ENCODE measurements around the gene MYL7. TPM values are rescaled to one million over a fixed set of nuclear protein-coding genes. Genes with fewer than 3 reads are reported as not detected.

Gene MYL7
- total and polyA plus RNA-seq, 2 donors (not counting 3 experiments of a cell fraction or from before 2014, with no cell fraction given) = not detected

DNA sequence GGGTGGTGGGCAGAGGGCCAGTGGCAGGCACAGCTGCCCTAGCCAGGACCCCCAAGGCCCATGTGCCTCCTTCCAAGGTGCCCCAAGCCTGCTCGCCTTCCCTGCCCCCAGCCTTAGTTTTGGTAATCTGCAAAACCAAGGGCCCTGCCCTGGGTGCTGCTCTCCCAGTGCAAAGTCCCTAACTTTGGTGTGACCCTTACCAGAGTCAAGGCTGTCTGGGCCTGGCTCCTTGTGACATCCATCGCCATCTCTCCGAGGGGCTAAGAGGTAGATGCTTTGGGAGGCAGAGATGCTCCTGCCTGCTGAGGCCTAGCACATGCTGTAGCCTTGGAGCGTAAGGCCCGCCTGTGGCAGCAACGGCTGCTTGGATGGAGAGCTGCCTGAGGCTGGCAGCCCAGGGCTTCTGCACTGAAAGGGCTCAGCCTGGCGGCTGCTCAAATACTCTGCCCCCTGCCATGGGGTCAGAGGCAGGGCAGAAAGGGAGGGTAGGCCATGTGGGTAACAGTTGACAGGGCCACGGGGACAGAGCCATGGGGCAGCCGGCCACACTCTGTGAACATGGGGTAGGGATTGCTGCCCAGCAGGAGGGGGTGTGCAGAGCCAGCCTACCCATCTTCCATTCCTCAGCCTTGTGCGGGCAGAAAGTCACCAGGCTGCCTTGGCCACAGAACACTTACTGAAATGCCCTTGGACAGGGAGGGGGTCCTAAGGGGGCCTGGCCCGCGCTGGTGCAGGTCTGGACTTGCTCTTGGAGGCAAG lies 17.9 kb upstream of the MYL7 start:
- Histone ChIP-seq H2AFZ (ENCODE audit: low read depth, low read length) (no peak overlapping the region), H3K79me2 (ENCODE audit: control insufficient read depth, insufficient read depth, low read length) (no peaks in the 10 kb centered on the region)
- POLR2A ChIA-PET = no interaction called here

More for the DNA sequence above, 17.9 kb upstream of the MYL7 start:
- Histone ChIP-seq H3K9me1 (replicated peaks; ENCODE audit: control insufficient read depth, extremely low read depth, insufficient read depth, low read length) (no peaks in the 10 kb centered on the region), H3K9me3 (replicated peaks; ENCODE audit: control insufficient read depth, insufficient read depth, low read length) (no peaks in the 10 kb centered on the region), H3K9ac (replicated peaks; ENCODE audit: extremely low read depth, insufficient read depth, low read length) (no peak overlapping the region), H3K4me2 (ENCODE audit: insufficient read depth, low read length) (no peak overlapping the region), H3K27ac (ENCODE audit: insufficient read depth, low read depth, low read length) (no peak overlapping the region), H3K27me3 (ENCODE audit: control insufficient read depth in 2 of 2, insufficient read depth in 2 of 2, low read length in 2 of 2) (peaks cover 13 to 19% of the 10 kb centered on the region in 2 experiments), H3K4me3 (replicated peaks in 1 of 3; ENCODE audit: insufficient read depth in 1 of 3, low read depth in 1 of 3, low read length in 3 of 3) (no peak overlapping the region), H3K36me3 (ENCODE audit: control insufficient read depth in 2 of 2, extremely low read depth in 1 of 2, insufficient read depth in 2 of 2, low read length in 2 of 2) (no peaks in the 10 kb centered on the region), H3K4me1 (ENCODE audit: control insufficient read depth, extremely low read depth, insufficient read depth, low read length) (no peaks in the 10 kb centered on the region), H4K20me1 (replicated peaks; ENCODE audit: control insufficient read depth, extremely low read depth, insufficient read depth, low read length) (no peaks in the 10 kb centered on the region)
- intact Hi-C loops (cut with micrococcal nuclease) (no loop called here), dilution Hi-C loops (cut with MboI; ENCODE audit: extremely low pct_ligation_motif_present, low sequenced_read_pairs) (no loop called here)
- DNase-seq (ENCODE audit: low read depth, low spot score) (no peak), FAIRE-seq (no peak)
- no TSS peak for BruUV-seq (replicated peaks)
- CTCF ChIA-PET = no interaction called here
- no peak for TF ChIP-seq JUN (IDR thresholded peaks at IDR 0.05; ENCODE audit: borderline replicate concordance, insufficient read depth, insufficient read length, low read depth)
- no peak for TF ChIP-seq MYC (IDR thresholded peaks at IDR 0.05; ENCODE audit: low read depth, low read length)
- no peak for TF ChIP-seq POLR2AphosphoS5 (IDR thresholded peaks at IDR 0.05; ENCODE audit: insufficient read depth, low read depth, low read length)
- no peak for TF ChIP-seq POLR2A (IDR thresholded peaks at IDR 0.05; ENCODE audit: low read depth, low read length)
- no peak for TF ChIP-seq FOS (IDR thresholded peaks at IDR 0.05; ENCODE audit: borderline replicate concordance, insufficient read depth, low read length)
- no peak for TF ChIP-seq GATA2 (IDR thresholded peaks at IDR 0.05; ENCODE audit: insufficient read depth, insufficient read length, low read depth, low read length)
- TF ChIP-seq, protein P1, sequence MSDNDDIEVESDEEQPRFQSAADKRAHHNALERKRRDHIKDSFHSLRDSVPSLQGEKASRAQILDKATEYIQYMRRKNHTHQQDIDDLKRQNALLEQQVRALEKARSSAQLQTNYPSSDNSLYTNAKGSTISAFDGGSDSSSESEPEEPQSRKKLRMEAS (IDR thresholded peaks at IDR 0.05; ENCODE audit: insufficient read depth, insufficient read length) = no peak
- TF ChIP-seq, protein P2, sequence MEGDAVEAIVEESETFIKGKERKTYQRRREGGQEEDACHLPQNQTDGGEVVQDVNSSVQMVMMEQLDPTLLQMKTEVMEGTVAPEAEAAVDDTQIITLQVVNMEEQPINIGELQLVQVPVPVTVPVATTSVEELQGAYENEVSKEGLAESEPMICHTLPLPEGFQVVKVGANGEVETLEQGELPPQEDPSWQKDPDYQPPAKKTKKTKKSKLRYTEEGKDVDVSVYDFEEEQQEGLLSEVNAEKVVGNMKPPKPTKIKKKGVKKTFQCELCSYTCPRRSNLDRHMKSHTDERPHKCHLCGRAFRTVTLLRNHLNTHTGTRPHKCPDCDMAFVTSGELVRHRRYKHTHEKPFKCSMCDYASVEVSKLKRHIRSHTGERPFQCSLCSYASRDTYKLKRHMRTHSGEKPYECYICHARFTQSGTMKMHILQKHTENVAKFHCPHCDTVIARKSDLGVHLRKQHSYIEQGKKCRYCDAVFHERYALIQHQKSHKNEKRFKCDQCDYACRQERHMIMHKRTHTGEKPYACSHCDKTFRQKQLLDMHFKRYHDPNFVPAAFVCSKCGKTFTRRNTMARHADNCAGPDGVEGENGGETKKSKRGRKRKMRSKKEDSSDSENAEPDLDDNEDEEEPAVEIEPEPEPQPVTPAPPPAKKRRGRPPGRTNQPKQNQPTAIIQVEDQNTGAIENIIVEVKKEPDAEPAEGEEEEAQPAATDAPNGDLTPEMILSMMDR (IDR thresholded peaks at IDR 0.05; ENCODE audit: extremely low read depth in 1 of 2, insufficient read depth in 1 of 2, low read depth in 1 of 2, low read length in 2 of 2) = no peak
- TF ChIP-seq EZH2 (IDR thresholded peaks at IDR 0.05; ENCODE audit: borderline replicate concordance, low read depth, low read length, severe bottlenecking) = no peak

All from endothelial cell of umbilical vein (primary cell).